GM19467 (cell line): Measurements from ENCODE around the gene B4GALNT3.

Source experiments
- ATAC-seq: cut with Tn5 transposase; IDR thresholded peaks from one replicate; pipeline ENCODE4 v1.9.1; 2021; ENCODE audit warnings: mild to moderate bottlenecking, moderate library complexity; ENCODE audit not compliant: unreplicated experiment

Gene B4GALNT3

GRCh38 chr12:467591-467990 is 7.9 kb downstream of the B4GALNT3 start:
- ATAC-seq = no peak

GRCh38 chr12:468671-469389 is 9.1 kb downstream of the B4GALNT3 start:
- ATAC-seq = no peak

- no peak for ATAC-seq
Measured at GRCh38 chr12:470133-470532, 10.4 kb downstream of the B4GALNT3 start.

GRCh38 chr12:473198-473597 is 13.5 kb downstream of the B4GALNT3 start:
- no peak for ATAC-seq

GRCh38 chr12:473863-474577 is 14.3 kb downstream of the B4GALNT3 start:
- ATAC-seq = no peak

GRCh38 chr12:475286-475685 is 15.5 kb downstream of the B4GALNT3 start:
- ATAC-seq = no peak

GRCh38 chr12:479161-479560 is 19.4 kb downstream of the B4GALNT3 start:
- ATAC-seq = no peak

- no peak for ATAC-seq
Measured at GRCh38 chr12:480831-481816, 21.4 kb downstream of the B4GALNT3 start.

GRCh38 chr12:482061-482460 is 22.3 kb downstream of the B4GALNT3 start:
- ATAC-seq = no peak

GRCh38 chr12:484096-484495 is 24.4 kb downstream of the B4GALNT3 start:
- ATAC-seq = no peak

GRCh38 chr12:490260-490659 is 30.5 kb downstream of the B4GALNT3 start:
- no peak for ATAC-seq

GRCh38 chr12:495466-495865 is 35.7 kb downstream of the B4GALNT3 start:
- no peak for ATAC-seq

- ATAC-seq = no peak
Measured at GRCh38 chr12:496736-497135, 37.0 kb downstream of the B4GALNT3 start.

- no peak for ATAC-seq
Measured at GRCh38 chr12:497501-498160, 37.9 kb downstream of the B4GALNT3 start.

GRCh38 chr12:499837-500458 is 40.2 kb downstream of the B4GALNT3 start:
- ATAC-seq = no peak

GRCh38 chr12:501722-502447 is 42.1 kb downstream of the B4GALNT3 start:
- ATAC-seq = no peak

- no peak for ATAC-seq
Measured at GRCh38 chr12:503111-503761, 43.5 kb downstream of the B4GALNT3 start.

- ATAC-seq = no peak
Measured at GRCh38 chr12:505221-505620, 45.5 kb downstream of the B4GALNT3 start.

GRCh38 chr12:507391-507796 is 47.7 kb downstream of the B4GALNT3 start:
- no peak for ATAC-seq
